Measurements from ENCODE around the gene AMOT.

Gene AMOT

DNA sequence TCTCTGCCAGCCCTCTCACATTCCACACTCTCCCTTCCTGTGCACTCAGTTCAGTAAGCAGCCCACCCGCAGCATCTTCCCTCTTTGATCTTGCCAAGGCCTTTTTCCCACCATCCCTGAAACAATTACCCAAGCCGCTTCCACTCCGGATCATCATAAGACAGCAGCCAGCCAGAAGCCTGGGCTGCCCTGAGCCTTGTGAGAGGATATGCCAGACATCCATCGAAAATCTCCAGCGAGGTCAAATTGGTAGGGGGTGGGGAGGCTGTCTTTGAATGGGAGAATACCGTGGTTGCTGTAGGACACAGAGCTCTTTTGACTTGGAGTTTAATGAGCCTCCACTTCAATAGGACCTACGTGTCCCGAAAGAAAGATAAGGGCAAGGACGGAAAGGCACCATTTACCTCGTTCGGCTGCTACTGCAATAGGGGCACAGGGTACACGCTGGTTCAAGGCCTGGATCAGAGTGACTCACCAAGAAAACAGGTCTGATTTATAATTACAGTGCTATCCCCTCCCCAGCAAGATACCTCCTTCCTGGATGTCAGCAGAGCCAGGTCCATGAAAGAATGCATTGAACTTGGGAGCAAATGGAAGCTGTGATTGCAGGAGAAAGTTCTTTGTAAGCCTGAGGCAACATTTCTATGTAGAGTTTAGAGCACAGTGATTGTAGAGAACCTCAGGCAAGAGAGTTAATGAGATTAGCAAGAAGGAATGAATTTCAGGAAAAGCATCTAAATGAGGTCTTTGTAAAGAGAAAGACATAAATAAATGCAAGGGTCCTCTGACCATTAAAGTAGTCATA is 39.5 kb downstream of the AMOT start:
- DNase-seq: no peak

DNA sequence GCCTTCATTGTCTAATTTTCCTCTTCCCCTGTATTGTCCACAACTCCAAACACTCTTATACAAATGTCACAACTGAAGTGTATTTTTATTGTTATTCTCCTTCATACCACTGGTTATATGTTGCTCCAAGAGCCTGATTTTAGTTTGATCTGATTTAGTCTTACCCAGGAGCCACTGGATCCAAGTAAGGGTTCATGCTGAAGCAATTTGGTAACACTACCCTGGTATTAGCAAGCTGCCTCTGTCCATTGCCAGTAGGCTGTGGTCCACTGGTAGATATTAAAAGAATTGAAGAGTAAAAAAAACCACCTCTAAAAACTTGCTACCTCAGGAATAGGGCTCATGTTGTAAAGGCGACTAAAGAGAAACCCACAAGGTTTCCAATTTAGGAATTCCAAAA is 41.2 kb downstream of the AMOT start:
- no peak for DNase-seq

DNA sequence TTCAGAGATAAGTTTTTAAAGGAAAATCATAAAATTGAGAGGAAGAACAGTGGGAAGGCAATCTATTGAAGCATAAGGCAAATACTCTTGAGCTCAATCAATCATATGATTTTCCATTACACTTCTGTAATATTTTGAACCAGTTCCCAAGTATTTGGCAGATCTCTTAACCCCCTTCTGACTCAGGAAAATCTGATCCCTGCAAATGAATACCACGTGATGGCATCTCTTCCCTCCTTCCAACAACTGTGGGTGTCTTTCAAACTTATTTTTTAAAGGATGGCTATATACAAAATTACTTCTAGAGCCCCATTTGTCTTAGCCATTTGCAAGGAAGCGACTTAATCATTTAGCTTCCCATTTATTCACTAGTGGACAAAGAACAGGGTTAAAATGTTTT is 41.9 kb downstream of the AMOT start:
- DNase-seq: no peak

DNA sequence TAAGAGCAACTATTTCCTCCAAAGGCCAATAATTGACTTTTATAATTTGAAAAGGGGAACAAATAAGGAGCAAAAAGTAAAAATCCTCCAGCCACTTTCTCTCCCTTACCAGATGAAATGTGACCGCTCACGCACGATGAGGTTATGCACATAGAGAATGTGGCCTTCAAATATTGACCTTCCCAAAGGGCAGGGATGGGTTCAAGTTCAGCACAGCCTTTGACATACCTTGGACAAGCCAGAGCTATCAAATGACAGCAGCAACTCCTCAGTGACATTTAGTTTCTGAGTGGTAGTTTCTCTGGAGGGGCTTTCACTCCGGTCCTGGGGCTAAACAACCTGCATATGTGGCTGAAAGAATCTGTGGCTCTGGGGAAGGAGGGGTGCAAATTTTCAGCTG is 50.7 kb downstream of the AMOT start:
- no peak for DNase-seq

DNA sequence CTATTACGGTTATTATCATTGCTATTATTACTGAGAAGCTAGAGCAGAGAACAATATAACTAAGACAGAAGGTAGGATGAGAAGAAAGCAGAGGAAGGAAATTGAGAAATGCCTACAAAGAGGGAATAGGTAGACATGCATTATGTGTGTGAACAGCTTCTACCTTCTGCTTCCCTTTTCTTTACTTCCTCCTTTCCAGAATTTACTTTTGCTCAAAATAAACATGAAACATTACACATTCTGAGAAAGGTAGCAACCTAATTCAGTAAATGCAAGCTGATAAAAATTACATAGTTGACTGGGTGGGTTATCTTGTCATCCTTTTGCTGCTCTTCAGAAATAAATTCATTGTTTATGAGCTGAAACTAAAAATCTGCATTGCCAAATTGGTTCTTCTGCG is 54.6 kb downstream of the AMOT start:
- no peak for DNase-seq

DNA sequence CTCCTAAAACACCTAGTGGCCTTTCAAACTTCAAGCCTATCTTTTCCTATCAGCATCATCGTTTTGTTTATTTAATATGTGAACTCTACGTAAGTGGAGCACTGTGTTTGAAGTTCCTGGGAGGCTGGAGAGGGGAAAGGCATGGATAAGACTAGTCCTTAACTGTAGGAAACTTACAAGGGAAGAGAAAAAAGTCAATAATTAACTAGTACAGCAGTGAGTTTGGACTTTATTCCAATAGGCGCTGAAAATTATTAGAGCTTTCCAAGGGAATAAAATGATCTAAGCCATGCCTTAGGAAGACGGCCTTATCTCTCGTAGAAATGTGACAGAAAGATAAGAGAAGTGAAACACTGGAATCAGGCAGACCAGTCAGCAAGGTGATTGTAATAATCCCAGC is 55.3 kb downstream of the AMOT start:
- DNase-seq: no peak

DNA sequence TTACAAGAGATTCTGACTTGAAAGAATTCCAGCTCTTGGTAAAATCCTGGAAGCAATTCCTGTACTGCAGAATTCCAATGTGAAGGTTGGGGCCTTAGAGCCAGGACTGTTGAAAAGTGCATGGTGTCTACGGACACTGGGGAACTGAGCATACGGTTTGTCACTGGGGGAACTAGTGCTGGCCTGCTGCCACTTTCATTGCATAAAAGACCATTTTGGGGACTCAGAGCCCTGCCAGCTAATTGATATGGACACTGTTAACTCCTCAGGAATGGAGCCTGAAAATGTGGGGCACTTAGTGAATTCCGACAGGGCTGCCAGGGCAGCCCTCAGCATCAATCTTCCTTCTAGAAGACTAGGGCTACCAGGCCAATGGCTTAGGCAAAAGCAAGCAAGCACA is 55.9 kb downstream of the AMOT start:
- DNase-seq: no peak

DNA sequence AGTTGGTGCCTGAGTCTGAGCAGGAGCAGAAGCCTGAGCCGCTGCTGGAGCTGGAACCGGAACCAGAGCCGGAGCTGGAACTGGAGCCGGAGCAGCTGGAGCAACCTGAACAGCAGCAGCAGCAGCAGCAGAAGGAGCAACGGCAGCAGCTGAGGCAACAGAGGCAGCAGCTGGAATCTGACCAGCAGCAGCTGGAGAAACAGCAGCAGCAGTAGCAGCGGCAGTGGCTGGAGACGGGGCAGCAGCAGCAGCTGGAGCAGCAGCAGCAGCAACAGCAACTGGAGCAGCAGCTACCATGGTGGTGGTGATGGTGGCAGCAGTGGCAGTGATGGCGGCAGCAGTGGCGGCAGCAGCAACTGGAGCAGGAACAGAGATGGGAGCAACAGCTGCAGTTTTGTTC is 61.5 kb downstream of the AMOT start:
- DNase-seq: no peak

DNA sequence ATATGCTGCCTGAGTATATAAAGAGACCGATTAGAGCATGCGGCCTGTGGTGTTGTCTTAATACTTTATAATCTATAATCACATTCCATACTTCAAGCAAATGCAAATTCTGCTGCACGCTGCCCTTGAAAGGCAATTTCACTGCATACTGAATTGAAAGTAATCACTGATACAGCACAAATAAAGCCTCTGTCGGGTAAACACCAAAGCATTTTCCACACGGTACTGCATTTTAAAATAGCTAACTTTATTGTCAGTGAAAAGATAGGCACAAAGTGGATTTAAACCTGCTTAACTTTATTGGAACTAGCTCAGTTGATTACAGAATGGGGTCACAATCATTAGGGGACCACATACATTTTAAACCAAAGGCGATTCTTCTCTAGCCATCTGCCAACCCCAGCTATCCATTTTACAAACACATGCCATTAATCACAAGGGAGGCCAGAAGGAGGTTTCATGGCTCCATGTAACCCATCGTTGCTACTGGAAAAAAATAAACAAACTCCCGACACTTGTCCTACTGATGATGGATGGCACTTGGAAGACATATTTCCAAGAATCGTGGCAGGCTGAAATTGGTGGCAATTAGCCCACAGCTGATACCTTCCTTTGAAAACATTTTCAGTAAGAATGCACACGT is 65.9 kb downstream of the AMOT start:
- DNase-seq: no peak

DNA sequence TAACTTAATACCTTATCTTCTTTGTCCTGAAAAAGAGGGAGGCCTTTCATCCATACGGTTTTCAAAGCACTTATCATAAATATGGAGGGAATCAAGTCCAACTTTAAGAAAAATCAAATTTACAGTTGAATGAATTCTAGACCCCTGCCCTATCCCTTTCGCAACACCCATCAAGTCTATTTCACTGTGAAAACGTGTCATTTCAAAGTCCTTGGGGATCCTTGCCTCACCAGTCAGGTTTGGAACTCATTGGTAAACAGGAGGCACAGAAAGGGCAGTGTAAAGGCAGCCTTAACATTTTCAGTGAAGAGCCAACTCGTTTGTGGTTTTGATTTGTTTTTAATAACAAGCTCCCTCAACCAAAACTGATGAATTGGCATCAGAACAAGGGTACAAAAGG is 66.5 kb downstream of the AMOT start:
- no peak for DNase-seq

DNA sequence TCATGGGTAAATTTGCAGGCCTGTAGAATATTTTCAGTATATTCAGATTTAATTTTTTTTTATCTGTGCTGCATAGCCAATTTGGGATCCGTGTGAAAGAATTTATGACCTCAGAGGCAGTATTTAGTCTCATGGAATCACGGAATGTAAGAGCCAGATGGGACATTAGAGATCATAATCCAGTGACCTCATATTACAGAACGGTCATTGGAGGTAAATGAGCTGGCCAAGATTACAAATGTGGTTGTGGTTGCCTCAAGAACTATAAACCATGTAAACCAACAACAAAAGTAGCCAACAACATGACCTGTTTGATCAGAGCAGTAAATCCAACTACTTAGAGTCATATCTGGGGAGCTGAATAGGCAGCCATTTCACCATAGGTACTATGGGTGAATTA is 71.6 kb downstream of the AMOT start:
- no peak for DNase-seq

DNA sequence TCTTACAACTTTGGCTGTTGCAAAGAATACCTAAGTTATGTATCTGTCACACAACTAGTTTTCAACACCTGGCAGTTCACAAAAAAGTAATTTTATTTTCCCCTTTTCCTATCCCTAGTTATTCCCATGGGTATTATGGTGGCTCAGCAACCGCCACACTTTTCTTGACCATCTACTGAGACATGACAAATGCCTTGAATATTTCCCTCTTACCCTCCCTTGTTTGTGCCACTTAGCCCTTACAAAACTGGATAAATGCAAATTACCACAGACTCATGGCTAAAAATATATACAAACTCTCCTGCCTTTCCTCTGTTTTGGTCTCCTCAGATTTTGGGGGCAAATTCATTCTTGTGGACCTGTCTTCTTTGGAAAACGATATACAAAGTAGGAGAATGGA is 72.1 kb downstream of the AMOT start:
- no peak for DNase-seq

DNA sequence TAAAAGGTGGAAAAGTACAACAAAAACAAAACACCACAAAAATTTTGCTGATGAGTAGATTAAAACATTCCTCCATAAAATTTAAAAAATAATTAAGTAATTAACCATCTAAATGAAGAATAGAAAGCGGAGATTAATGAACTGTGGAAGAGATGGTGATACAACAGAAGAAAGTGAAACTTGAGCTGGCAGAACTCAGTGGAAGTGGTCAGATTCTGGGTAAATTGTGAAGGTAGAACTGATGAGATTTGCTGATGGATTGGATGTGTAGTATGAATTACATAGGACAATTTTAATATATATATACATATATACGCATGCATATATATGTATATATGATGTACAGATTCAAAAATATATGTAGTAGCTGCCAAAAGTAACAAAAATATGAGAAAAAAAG is 73.9 kb downstream of the AMOT start:
- no peak for DNase-seq

DNA sequence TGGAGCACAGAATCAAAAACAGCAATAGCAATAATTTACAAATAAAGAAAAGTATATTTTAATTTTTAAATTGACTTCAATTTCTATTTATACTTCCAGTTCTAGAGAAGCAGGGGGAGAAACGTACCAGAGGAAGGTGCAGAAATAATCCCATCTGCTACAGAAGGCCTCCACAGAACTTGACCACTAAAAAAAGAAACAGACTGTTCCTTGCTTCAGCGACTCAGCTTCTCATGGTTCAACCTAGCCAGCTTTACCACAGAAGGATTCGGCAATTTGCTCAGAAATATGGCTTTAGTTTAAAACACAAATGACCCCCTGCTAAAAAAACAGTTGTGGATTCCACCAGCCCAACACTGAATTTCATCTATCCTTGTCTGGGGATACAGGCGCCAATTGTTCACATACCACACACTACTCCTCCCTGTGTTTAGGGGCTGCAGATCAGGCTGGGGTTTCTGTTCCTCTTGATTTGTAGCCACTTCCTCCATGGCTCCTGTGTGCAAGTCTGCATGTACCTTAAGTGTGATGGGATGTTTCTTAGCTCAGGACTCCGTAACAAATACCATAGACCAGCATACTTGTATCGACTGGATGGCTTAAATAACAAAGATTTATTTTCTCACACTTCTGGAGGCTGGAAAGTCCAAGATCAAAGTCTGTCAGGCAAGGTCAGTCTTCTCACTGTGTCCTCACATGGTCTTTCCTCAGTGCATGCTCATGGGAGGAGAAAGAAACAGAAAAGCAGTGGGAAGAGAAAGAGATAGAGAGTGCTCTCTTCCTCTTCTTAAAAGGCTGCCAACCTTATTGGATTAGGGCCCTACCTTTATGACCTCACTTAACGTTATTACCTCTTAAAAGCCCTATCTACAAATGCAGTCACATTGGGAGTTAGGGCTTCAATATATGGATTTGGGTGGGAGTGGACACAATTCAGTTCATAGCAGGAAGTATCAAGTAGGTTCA is 79.1 kb downstream of the AMOT start:
- no peak for DNase-seq

DNA sequence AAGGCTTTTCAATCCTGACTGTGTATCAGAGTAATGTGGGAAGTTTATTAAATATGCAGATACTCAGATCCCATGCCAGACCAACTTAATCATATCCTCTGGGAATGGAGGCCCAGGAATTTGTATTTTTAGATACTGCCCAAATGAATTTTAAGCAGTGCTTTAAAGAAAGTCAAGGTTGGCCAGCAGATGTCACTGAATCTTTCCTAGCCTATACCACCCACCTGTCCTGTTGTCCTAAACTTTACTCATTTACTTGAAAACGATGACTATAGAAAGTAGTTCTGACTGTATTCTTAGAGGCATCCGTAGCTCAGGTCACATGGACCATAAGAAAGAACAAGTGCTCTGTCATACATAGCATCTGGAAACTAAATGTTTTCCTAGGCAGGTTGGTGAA is 79.9 kb downstream of the AMOT start:
- DNase-seq: no peak

DNA sequence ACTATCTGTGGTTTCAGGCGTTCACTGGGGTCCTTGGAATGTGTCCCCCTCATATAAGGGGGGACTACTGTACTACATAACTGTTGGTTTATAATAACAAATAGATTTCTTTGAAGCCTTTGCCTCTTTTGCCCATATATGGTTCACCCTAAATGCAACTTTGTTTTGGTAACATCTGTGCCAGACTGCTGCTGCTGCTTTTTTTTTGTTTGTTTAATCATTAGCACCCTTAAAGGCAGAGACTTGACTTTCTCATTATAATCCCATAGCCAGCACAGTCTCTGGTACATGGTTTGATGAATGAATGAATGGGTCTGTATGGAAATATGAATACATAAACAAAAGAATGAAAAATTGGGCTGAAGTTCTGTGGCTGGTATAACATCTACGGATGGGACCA is 80.7 kb downstream of the AMOT start:
- DNase-seq: no peak

DNA sequence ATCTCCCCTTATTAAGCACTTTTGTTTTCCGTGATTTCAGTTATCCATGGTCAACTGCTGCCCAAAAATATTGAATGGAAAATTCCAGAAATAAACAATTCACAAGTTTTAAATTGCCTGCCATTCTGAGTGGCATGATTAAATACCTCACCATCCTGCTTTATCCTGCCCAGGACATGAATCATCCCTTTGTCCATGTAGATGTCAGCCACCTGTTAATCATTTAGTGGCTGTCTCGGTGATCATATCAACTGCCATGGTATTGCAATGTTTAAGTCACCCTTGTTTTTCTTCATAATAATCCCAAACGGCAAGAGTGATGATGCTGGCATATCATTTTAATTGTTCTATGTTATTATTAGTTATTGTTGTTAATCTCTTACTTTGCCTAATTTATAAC is 81.1 kb downstream of the AMOT start:
- no peak for DNase-seq

DNA sequence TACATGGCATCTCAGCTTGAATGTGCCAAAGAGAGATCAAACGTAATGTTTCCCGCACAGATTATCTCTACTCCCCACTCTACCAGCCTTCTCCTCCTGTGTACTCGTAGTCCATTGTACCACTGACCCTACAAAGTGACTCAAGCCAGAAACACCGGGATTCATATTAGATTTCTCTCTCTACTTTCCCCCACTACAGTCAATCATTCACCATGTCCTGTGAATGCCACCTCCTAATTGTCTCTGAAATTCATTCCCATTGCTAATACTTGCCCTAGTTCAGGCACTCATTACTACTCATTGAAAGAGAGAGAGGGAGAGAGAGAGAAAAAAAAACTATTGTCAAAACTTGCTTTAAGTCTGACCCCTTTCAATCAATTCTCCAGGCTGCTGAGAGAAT is 82.7 kb downstream of the AMOT start:
- DNase-seq: no peak

DNA sequence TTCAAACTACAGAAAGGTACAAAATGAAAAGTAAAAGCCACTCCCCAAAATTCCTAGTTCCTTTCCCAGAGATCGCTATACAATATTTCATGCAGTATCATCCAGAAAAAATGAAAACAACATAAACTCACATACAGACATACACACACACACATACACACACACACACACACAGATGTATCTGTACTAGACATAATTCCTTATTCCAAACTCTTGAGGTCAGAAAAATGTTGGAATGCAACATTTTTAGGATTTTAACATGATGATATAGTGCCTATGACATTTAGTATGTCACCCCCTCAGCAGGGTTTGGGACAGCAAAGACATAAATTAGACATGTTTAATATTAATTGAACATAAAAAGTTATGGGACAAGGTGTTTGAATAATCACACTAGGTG is 87.5 kb downstream of the AMOT start:
- DNase-seq: no peak

DNA sequence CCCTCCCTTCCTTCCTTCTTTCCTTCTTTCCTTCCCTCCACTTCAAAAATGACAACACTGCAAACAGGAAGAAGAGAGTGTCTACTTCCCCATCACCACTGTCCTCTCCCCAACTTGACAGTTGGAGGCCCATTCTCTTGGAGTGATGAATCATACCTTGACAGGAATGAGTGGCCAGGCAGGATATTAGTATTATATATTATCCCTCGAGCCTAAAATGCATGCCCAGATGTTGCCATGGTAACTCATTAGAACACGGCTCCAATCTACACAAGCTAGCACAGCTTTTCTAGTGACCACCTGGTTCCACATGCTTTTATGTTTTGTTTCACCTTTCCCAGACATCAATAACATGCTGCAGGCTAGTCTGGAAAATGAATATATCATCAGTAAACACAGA is 89.6 kb downstream of the AMOT start:
- DNase-seq: no peak

DNA sequence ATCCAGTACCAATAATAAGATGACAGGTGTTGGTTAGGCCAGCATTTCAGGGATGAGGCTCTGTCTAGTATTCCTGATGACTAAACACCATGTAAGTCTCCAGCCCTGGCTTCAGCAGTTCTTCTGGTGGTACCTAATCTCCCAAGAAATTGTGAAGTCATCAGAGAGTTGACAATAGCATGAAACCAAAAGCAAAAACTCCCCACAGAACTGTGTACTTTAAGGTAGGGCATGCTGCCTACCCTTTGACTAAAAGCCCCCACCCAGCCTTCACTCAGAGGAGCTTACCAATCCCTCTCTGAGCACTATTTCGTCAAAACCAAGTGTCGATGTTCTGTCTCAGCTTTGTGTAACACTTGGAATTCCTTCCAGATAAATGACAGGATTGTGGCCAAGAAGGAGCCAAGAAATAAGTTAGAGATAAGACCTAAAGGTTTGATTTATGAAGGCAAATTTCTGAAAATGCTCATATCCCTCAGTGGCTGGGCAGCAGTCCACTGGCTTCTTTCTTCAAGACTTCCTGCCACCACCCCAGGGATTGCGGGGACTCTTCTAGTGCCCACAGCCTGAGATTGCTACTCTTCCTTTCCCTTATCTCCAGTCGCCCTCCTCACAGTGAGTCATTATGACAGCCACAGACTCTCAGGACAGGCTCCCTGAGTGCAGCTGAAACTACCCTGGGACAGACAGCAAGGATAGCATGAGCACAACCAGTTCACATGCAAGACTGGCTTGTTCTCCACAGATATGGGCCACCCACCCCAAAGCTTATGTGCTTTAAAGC is 93.6 kb downstream of the AMOT start:
- no peak for DNase-seq

DNA sequence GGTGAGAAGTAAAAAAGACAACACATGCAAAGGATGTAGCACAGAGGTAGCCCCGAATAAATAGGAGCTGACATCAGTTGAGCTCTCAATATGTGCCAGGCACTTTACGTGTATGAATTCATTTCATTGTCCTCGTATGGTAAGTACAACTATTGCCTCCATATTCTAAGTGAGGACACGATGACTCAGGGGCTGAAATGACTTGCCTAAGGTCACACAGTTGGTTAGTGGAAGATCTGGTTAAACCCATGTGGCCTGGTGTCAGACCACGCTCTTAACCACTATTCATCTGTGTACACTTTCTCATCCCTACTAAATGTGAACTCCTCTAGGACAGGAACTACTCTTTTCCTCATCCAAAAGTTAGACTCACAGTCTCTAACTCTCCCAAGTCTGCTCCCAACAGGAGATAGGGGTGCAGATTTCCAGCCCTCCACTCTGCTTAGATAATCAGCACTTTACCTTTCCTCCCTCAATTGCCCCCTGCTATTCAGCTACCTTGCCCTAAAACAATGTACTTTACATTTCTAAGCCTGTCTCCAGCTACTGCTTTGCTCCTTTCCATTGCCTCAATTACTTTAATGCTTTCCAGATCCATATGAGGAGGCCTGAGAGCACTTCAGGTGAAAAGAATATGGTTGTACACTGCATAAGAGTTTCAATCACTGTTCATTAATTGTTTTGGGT is 102.1 kb downstream of the AMOT start:
- no peak for DNase-seq

Data from CD4-positive, alpha-beta T cell treated with Interleukin-10 for 1 hour (primary cell).